Upper lobe of right lung (tissue), 1 donor: ENCODE data around the gene LRRC23. TPM values are rescaled to one million over a fixed set of nuclear protein-coding genes. Genes with fewer than 3 reads are reported as not detected.

Experiments
- ATAC-seq: fragments of 200-7000 bp; cut with Tn5 transposase; one replicate; pipeline ENCODE4 v1.9.1; 2020; ENCODE audit warnings: mild to moderate bottlenecking, moderate library complexity
- DNase-seq: peaks from one replicate; pipeline ENCODE4 v3.0.0-alpha.2; 2020
- H3K27ac ChIP-seq: fragments of 200-600 bp; one replicate; pipeline ENCODE4 v1.8.0; 2022
- H3K27me3 ChIP-seq: fragments of 200-600 bp; one replicate; pipeline ENCODE4 v1.8.0; 2022; ENCODE audit warnings: mild to moderate bottlenecking
- H3K36me3 ChIP-seq: fragments of 200-600 bp; one replicate; pipeline ENCODE4 v1.8.0; 2022
- H3K4me1 ChIP-seq: fragments of 200-600 bp; one replicate; pipeline ENCODE4 v1.8.0; 2022
- H3K4me3 ChIP-seq: fragments of 200-600 bp; one replicate; pipeline ENCODE4 v1.8.0; 2022; ENCODE audit warnings: mild to moderate bottlenecking
- H3K9me3 ChIP-seq: fragments of 200-600 bp; one replicate; pipeline ENCODE4 v1.8.0; 2022
- intact Hi-C: fragments of 100-400 bp; cut with DNase I; formaldehyde crosslinking; loops from one replicate; pipeline ENCODE4 v1.11.0; 2022
- total RNA-seq: library from RNA; stranded (reverse); fragmentation: NEBNext Ultra II Directional; extraction: Animal tissue kit (Norgen Biotek cat#: 25700); gene quantifications from one replicate; pipeline ENCODE4 v1.2.1, GENCODE V29; 2021
- TF ChIP-seq, protein P1 (sequence below): fragments of 200-600 bp; IDR thresholded peaks from one replicate; pipeline ENCODE4 v1.8.0; 2022; ENCODE audit warnings: antibody characterized with exemption
- donor health status: DM: no; HTN: yes; CAD: no; lungs with severe emphysema.

Gene LRRC23
- total RNA-seq, 1 donor from 2014 or later: 13.3 TPM

GRCh38 chr12:6936194-6936635 lies 31.6 kb downstream of the LRRC23 start:
- TF ChIP-seq, protein P1, sequence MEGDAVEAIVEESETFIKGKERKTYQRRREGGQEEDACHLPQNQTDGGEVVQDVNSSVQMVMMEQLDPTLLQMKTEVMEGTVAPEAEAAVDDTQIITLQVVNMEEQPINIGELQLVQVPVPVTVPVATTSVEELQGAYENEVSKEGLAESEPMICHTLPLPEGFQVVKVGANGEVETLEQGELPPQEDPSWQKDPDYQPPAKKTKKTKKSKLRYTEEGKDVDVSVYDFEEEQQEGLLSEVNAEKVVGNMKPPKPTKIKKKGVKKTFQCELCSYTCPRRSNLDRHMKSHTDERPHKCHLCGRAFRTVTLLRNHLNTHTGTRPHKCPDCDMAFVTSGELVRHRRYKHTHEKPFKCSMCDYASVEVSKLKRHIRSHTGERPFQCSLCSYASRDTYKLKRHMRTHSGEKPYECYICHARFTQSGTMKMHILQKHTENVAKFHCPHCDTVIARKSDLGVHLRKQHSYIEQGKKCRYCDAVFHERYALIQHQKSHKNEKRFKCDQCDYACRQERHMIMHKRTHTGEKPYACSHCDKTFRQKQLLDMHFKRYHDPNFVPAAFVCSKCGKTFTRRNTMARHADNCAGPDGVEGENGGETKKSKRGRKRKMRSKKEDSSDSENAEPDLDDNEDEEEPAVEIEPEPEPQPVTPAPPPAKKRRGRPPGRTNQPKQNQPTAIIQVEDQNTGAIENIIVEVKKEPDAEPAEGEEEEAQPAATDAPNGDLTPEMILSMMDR: no peak
- H3K36me3 ChIP-seq: peaks cover 39% of the 10 kb centered on the region
- ATAC-seq: no peak
- no peak overlapping the region for H3K4me3 ChIP-seq
- H3K4me1 ChIP-seq: peaks cover 44% of the 10 kb centered on the region
- H3K9me3 ChIP-seq: no peaks in the 10 kb centered on the region
- no peak for DNase-seq
- intact Hi-C loops: loop anchor here (10.0 kb wide), 1 partner anchor 61 kb away; the partner anchor contains the start of gene SPSB2
- no peaks in the 10 kb centered on the region for H3K27me3 ChIP-seq
- no peak overlapping the region for H3K27ac ChIP-seq

- Histone ChIP-seq H3K9me3 (no peaks in the 10 kb centered on the region), H3K36me3 (peaks cover 45% of the 10 kb centered on the region), H3K4me3 (peak overlapping the region; percentile 64), H3K27ac (peak overlapping the region; percentile 95), H3K4me1 (peaks cover 40% of the 10 kb centered on the region), H3K27me3 (no peaks in the 10 kb centered on the region)
- intact Hi-C loops: loop anchor here (10.0 kb wide), 1 partner anchor 62 kb away; the partner anchor contains the start of gene SPSB2
- no peak for ATAC-seq
- DNase-seq: no peak
- TF ChIP-seq, protein P1: no peak
Measured at GRCh38 chr12:6936636-6937480, 32.2 kb downstream of the LRRC23 start.

DNA sequence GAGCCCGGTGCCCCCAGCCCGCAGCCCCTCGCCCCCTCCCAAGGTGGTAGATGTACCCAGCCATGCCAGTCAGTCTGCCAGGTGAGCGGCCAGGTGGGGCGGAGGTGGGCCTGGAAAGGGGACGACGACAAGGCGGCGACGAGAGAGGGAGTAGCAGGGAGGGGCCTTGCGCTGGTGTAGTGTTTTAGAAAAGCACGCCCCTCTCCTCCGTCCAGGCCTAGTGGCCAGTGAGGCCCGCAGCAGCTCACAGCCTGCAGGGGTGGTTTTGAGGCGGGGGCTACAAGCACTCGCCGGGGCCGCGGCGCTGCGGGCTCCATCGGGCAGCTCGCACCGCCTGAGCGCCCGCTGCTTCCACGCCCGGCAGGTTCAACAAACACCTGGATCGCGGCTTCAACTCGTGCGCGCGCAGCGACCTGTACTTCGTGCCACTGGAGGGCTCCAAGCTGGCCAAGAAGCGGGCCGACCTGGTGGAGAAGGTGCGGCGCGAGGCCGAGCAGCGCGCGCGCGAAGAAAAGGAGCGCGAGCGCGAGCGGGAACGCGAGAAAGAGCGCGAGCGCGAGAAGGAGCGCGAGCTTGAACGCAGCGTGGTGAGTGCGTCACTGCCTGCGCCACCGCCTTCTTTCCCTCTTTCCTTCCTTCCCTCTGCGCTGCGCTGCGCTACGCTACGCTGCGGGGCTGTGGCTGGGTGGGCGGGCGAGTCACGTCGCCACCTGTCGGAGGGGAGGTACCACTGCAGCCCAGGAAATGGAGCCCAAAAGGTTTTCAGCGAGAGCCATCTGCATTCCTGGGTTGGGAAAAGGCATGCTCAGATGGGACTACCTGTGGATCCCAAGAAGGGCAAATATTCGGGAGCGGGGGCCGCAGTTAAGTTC lies 33.1 kb downstream of the LRRC23 start:
- H3K4me1 ChIP-seq: peaks cover 44% of the 10 kb centered on the region
- intact Hi-C loops: loop anchor here (10.0 kb wide), 1 partner anchor 63 kb away; the partner anchor contains the start of gene SPSB2
- DNase-seq: peak; percentile 97
- peak; percentile 94 for ATAC-seq
- no peaks in the 10 kb centered on the region for H3K9me3 ChIP-seq
- H3K36me3 ChIP-seq: peaks cover 45% of the 10 kb centered on the region
- TF ChIP-seq, protein P1: peak; percentile 88
- H3K4me3 ChIP-seq: peak overlapping the region; percentile 64
- no peaks in the 10 kb centered on the region for H3K27me3 ChIP-seq
- peak overlapping the region; percentile 95 for H3K27ac ChIP-seq

DNA sequence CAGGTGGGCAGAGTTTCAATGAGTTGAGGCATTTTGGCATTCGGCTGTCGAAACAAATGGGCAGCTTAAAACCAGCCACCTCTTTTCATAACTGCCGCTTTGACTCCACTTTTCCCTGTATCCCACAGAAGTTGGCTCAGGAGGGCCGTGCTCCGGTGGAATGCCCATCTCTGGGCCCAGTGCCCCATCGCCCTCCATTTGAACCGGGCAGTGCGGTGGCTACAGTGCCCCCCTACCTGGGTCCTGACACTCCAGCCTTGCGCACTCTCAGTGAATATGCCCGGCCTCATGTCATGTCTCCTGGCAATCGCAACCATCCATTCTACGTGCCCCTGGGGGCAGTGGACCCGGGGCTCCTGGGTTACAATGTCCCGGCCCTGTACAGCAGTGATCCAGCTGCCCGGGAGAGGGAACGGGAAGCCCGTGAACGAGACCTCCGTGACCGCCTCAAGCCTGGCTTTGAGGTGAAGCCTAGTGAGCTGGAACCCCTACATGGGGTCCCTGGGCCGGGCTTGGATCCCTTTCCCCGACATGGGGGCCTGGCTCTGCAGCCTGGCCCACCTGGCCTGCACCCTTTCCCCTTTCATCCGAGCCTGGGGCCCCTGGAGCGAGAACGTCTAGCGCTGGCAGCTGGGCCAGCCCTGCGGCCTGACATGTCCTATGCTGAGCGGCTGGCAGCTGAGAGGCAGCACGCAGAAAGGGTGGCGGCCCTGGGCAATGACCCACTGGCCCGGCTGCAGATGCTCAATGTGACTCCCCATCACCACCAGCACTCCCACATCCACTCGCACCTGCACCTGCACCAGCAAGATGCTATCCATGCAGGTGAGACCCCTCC lies 34.0 kb downstream of the LRRC23 start:
- H3K27me3 ChIP-seq: no peaks in the 10 kb centered on the region
- H3K9me3 ChIP-seq: no peaks in the 10 kb centered on the region
- peak overlapping the region; percentile 64 for H3K4me3 ChIP-seq
- peak overlapping the region; percentile 95 for H3K27ac ChIP-seq
- DNase-seq (no peak), ATAC-seq (no peak)
- intact Hi-C loops: loop anchor here (10.0 kb wide), 1 partner anchor 64 kb away; the partner anchor contains the start of gene SPSB2
- H3K36me3 ChIP-seq: peaks cover 41% of the 10 kb centered on the region
- H3K4me1 ChIP-seq: peaks cover 43% of the 10 kb centered on the region
- TF ChIP-seq, protein P1: no peak

DNA sequence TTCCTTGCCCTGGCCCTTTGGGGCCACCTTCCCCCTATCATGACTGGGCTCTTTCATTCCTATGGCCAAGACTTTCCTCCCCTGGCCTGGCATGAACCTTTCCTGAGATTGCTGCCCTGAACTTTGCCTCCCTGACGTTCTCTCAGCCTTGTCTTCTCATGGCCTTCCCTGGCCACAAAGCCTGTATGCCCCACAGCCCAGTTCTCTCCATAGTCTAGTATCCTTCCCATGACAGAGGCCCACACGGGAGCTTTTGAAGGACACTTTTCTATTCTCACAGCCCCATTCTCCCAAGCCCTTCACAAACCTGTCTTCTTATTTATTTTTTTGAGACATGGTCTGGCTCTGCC lies 34.5 kb downstream of the LRRC23 start:
- intact Hi-C loops: loop anchor here (10.0 kb wide), 1 partner anchor 64 kb away; the partner anchor contains the start of gene SPSB2
- Histone ChIP-seq H3K36me3 (peaks cover 35% of the 10 kb centered on the region), H3K4me3 (no peak overlapping the region), H3K27ac (peak overlapping the region; percentile 95), H3K9me3 (no peaks in the 10 kb centered on the region), H3K27me3 (no peaks in the 10 kb centered on the region), H3K4me1 (peaks cover 37% of the 10 kb centered on the region)
- TF ChIP-seq, protein P1: no peak
- no peak for ATAC-seq
- DNase-seq: no peak
